Smooth muscle cell of the brain vasculature (primary cell): Measurements from ENCODE around the gene RHBDF2.

ENCODE experiments used
- DNase-seq: peaks from one replicate; pipeline ENCODE4 v3.0.0-alpha.2; 2012; ENCODE audit warnings: low read depth, low spot score

Gene RHBDF2

DNA sequence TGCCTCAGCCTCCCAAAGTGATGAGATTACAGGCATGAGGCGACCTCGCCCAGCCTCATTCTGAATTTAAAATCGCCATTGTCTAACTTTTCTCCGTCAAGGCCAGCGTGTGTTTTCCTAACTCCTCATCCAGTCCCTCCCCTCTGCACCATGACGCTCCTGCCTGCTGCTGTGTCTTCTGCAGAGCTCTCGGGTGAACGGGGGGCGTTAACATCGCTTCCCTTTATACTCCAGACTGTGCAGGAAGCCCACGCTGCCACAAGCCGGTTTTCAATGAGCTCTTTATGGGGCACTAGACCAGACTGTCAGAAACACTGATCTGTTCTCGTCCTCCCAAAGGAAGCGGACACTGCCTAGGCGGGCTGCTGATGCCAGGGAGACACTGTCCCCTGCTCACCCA is 20.6 kb downstream of the RHBDF2 start:
- no peak for DNase-seq

DNA sequence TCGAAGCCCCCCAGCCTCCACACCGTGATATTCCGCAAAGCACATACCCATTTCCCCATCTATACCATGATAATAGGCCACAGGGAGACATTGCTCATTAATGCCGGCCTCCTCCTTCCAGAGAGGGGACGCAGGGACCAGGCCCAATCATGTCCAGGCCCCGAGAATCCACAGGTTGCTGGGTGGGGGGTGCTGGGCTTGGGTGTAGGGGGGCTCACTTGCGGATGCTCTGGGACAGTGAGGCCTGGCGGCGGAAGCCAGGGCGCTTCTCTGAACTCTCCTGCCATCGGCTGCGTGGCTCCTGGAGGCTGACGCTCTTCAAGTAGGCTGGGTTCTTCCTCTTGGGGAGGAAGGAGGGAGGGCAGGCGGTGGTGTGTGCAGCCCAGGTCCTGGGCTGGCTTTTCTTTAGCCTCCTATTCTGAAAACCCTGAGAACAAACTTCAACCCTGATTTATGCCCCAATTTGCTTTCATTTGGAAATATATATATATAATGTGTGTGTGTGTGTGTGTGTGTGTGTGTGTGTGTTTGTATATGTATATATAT is 21.6 kb downstream of the RHBDF2 start:
- no peak for DNase-seq

DNA sequence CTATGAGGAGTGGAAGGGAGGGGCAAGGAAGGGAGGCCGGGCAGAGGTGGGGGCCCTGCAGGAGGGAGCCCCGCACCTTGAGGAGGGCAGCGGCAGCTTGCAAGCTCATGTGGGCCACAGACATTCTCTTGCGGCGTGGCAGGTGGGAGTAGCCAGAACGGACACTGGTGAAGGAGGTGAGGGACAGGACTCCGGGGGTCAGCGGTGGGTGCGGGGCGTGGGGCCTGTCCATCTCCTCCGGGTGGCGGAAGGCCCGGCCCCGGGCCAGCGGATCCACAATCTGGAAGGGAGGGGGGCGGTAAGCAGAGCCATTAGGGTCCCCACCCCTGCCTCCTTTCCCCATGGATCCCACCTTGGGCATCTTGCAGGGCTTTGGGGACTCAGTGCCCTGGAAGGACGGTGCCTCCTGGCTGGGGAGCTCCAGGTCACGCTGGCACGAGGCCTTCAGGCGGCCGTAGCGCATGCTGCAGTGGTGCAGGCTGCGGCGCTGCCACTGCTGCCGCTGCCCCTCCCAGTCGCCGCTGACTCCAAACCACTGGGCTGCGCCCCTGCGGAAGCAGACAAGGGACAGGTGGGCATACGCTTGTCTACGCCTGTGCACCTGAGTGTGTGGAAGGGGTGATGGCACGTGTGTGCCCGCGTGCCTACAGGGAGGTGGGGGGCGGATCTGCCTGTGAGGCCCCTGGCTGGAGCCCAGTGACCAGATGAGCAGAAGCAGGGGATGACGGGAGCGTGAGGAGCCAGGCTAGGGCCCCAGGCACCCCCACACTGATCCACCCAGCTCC is 22.3 kb downstream of the RHBDF2 start:
- DNase-seq: no peak

DNA sequence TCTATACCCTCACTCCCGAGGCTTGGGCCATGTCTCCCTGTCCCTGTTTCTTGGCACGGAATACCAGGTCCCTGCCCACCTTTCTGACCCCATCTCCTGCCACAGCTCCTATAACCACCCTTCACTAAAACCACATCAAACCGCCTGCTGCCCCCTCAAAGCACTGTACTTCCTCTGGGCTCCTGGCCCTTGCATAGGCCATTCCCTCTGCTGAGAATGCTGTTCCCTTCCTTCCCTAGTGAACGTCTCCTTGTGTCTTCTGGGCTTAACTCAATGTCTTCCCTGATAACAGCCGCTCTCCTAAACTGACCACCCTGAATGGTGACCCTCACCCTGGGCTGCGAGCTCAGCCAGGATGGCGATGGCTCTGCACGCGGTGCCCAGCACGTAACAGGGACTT is 23.1 kb downstream of the RHBDF2 start:
- no peak for DNase-seq

DNA sequence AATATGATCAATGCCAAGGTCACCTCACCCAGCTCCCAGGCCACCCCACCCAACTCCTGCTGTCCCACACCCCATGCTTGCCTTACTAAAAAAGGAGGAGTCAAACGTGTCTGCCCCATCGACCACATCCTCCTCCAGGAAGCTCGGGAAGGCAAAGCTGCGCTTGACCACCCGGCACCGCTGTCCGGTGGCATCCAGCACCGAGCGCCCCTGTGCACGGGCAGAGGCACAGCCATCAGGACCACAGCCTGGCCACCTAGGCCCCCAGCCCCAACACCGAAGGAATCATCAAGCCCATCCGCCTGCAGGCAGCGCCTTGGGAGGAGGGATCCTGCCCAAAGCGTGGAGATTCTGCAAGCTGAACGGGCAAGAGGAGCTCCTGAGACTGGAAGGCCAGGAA is 23.6 kb downstream of the RHBDF2 start:
- no peak for DNase-seq

DNA sequence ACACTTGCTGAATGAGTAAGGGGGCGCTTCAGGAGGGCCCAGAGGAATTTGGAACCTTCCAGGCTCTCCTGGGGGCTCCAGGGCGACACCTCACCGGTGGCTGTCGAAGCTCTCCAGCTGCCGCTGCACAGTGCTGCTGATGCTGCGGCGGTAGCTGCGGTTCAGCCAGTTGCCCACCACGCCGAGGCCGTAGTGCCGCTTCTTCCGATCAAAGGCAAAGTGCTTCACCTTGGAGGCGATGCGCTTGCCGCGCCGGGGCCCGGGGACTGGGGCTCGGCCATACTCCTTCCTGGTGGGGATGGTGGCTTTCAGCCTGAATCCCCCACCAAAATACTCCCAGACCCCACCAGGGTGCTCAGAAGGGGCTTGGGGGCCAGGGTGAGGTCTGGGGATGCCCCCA is 24.5 kb downstream of the RHBDF2 start:
- no peak for DNase-seq

DNA sequence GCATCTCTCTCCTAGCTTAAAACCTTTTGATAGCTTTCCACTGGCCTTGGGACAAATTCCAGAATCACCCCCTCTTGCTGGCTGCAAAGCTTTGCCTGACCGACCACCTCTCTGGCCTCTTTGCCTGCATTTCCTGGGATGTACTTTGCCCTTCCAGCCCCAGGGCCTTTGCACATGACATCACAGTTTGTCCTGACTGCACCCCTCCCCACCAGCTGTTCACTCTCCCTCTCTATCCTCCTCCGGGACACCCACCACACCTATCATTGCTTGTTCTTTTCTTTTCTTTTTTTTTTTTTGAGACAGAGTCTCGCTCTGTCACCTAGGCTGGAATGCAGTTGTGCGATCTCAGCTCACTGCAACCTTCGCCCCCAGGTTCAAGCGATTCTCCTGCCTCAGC is 25.9 kb downstream of the RHBDF2 start:
- DNase-seq: no peak

DNA sequence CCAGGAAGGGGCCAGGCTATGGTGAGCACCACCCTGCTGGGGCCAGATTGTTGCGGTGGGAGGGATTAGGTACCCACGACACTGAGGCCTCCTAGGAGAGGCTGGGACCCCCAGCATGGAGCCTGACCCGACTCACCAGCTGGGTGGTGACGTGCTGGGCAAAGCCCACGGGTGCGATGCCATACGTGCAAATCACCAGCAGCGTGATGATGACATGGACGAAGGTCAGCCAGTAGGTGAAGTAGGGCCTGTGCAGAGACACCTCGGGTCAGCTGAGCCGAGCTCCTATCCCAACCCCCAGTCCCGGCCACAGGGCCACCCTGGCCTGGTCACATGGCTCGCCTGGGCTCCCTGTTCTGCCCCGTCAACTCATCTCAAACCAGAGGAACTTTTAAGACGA is 26.3 kb downstream of the RHBDF2 start:
- DNase-seq: no peak

DNA sequence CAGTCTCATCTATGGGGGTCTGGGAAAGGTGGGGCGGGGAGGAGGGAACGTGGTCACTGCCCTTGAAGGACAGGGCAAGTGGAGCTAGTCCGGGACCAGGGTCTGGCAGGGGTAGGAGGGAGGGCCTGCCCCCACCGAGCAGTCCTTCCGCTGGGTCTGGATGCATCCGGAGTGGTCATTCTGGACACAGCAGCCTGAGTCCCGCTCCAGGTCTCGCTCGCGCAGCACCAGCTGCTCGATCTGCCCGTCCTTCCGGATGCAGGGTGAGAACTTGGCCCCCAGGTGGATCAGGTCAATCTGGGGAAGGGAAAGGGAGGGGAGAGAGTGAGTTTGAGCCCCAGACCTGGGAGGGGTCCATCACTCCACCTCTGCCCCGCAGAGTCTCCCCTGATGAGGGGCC is 27.0 kb downstream of the RHBDF2 start:
- DNase-seq: no peak

DNA sequence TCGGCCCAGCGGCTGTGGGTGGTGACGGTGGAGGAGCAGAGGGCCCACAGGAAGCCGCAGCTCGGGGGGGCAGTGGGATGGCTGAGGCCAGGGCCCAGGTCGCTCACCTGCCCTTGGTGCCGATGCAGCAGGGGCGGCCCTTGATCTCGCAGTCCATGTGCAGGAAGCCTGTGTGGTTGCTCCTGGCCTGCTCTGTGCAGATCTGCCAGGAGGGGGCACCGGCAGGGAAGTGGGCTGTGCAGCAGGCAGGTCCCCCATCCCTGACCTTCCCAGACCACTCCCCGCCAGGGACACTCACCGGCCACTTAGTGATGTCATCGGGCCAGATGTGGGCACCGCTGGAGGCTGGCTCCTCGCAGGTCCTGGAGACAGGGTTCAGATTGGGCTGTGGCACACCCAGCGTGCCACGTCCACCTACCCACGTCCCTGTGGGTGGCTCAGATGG is 27.7 kb downstream of the RHBDF2 start:
- DNase-seq: no peak

DNA sequence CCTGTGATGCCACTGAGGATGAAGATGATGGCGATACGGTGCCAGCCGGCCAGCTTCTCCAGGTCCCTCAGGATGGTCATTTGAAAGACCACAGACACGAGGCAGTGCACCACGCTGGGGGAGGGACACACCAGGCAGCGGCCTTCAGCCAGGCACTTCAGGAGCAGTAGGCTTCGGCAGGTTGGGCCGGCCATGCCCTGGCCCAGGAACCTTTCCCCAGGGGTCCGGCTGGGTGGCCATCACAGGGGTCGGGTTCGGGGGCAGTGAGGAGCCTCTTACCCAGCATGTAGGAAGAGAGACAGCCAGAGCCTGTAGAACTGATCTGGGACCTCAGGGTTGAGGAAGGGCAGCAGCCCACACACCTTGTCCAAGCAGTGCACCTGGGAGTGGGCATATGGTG is 28.5 kb downstream of the RHBDF2 start:
- no peak for DNase-seq

DNA sequence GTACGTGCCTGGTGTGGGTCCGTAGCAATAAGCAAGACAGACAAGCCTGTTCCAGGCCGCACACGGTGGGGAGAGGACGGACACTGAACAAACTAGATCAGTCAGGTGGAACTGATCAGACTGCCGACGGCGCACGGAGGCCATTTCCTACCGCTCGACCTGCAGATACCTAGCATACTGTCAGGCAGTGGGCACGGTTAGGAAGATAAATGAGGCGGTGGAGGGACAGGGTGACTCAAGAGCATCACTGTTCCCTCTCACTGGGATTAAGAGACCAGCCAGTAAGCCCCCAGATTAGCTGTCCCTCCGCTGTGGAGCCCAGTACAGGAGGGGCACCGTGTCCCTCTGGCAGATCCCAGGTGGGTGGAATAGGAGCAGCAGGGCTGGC is 29.0 kb downstream of the RHBDF2 start:
- no peak for DNase-seq

DNA sequence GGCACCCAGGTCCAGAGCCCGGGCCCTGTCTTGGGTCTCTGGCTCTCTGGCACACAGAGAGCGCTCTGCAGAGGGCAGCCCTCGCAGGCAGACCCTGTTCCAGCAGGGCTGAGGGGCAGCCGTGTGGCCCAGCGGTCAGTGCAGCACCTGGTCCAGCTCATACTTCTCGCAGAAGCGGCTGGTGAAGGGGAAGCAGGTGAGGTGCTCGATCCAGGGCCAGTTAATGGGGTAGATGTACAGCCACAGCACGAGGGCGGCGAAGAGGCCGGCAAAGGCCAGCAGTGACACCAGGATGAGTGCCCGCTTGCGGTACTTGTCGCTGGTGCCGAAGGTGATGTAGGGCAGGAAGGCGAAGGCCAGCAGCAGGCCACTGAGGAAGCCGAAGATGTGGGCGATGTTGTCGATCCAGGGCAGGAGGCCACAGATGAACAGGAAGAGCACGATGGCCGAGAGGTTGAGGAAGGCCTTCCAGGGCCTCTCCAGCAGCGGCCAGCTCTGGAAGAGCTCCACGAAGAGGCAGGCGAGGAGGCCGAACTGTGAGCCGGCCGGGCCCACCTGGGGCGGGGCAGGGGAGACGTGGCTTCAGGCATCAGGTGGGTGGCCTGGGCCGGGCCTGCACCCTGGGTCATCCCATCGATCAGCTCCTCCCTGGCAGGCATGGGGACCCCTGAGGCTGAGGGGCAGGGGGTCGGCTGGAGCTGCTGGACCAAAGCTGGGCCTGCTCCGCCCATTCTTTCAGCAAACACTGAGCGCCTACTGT is 29.5 kb downstream of the RHBDF2 start:
- DNase-seq: no peak

DNA sequence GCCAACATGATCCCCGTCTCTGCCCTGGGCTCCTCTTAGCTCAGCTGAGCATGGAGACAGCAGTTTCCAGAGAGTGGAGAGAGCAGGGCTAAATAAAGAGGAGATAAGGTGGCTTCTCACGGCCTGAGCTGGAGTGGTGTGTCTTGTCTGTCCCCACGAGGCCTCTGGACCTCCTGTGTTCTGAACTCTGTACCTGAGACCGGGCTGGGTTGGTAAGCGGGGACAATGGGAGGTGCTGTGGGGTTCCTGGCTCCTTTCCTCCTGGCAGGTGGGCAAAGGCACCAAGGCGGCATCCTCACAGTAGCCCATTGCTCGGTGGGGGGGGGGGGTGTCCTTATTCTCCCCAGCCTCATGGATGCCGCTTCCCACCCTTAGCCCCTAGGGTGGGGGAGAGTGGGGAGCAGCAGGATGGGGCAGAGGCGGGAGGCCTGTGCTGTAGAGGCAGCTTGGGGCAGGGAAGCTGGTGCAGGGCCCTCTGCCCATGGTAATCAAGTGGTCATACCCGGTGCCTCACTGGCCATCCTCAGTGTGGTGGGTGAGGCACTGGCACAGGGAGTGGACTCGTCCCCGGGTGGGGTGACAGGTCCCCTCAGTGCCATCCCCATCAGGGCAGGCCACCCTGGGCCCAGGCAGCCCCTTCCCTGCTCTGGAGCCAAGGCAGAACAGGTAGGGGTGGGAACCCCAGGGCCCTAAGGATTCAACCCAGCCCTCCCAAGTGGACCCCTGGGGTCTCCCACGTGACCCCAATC is 31.1 kb downstream of the RHBDF2 start:
- no peak for DNase-seq

DNA sequence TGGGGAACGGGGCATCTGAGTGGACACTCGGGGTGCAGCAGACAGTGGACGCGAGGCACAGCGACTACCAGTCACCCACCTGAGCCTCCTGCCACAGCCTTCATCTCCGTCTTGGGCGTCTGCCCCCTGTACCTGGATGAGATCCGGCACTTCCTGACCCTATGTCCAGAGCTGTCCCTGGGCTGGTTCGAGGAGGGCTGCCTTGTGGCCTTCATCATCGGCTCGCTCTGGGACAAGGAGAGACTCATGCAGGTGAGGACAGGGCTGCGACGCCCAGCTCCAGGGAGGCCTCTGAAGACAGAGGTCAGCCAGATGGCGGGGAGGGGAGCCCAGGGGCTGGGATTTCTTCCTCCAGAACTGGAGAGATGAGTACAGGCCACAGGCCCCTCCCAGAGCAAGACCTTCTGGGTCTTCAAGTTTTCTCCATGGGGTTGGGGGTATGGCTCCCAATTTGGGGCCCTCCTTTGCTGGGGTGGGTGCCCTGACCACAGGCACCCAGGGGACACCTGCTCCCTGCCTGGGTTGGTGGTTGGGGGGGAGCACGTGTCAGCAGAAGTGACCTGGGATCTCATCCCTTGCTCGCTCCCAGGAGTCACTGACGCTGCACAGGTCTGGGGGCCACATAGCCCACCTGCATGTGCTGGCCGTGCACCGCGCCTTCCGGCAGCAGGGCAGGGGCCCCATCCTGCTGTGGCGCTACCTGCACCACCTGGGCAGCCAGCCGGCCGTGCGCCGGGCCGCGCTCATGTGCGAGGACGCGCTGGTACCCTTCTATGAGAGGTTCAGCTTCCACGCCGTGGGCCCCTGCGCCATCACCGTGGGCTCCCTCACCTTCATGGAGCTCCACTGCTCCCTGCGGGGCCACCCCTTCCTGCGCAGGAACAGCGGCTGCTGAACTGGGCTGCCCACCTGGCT is 31.9 kb downstream of the RHBDF2 start:
- no peak for DNase-seq

DNA sequence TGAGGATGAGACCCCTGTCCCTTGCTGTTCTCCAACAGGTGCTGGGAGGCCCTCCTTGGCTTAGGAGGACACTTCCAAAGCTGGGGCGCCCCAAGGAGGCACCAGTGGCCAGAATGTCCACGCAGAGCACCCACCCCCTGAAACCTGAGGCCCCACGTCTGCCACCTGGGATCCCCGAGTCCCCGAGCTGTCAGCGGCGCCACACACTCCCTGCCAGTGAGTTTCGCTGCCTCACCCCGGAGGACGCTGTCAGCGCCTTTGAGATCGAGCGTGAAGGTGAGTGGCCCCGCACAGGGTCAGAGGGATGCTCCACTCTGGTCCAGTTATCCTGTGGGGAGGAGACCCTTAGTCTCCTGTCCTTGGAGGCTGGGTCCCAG is 32.6 kb downstream of the RHBDF2 start:
- no peak for DNase-seq

DNA sequence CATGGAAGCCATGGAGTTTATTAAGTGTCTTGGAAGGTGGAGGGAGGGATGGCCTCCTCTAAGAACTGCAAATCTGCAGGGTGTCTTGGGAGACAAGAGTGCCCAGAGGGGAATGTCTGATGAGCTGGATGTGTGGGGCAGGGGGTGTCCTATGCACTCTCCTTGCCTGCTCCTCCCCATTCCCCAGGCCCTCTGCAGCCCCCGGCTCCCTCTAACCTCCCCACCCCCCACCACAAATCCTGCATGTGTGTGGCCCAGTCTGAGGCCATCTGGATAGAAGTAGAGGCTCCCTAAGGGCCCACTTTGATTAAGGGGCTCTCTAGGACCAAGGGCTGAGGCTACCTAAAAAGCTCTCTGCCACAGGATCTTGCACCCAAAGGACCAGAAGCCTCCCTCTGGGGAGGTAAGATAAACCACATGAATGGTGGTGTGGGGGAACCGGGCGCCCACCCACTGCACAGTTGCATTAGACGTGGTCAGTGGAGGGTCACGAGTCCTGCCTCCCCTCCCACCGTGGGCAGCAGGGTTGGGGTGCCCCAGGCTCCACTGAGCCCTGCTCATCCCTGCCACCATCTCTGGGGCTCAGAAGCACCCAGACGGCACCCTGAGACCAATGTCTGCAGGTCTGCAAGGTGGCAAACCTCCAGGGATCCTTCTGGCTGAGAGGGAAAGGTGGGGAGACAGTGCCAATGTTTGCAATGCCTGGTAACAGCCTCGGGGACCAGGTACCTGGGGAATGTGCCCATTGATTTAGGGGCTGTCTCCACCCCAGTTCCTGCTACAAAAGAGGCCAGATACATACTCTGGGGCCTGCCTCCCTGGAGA is 33.2 kb downstream of the RHBDF2 start:
- no peak for DNase-seq

DNA sequence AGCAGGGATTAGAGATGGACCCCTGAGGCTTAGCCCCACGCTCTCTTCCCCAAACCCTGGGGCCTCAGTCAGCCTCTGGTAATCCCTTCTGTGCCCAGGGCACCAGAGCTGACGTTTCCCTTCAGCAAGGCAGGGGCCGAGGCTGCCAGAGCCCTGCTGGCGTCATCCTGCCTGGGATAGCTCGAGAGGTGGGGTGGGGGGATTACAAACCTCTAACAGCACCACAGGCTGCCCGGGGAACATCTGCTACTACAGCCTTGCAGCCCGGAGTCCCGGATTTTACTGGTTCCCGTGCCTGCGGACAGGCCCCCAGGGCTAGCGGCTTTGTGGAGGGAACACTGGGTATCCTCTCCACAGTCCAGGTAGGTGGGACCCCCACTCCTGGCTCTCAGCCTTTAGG is 33.9 kb downstream of the RHBDF2 start, which contains the start of gene AANAT:
Gene AANAT (plus strand): TSS at position 238 of the 400 bp plus-strand sequence. CDS start 1,144 bp downstream, outside the sequence.
- DNase-seq: no peak

DNA sequence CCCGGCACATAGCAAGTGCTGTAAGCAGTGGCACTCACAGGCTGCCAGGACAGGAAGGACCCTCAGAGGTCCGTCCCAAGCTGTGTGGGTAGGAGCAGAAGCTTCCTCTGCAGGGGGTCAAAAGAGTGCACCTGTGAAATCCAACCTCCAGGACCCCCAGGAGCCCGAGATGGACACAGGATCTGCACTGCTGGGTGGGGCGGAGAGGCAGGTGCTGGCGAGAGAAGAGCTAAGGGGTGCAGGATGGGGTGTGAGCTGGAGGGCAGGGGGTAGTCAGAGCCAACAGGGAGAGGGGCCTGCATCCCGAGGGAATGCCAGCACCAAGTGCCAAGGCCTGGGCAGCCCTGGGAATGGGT is 34.5 kb downstream of the RHBDF2 start:
- DNase-seq: no peak

DNA sequence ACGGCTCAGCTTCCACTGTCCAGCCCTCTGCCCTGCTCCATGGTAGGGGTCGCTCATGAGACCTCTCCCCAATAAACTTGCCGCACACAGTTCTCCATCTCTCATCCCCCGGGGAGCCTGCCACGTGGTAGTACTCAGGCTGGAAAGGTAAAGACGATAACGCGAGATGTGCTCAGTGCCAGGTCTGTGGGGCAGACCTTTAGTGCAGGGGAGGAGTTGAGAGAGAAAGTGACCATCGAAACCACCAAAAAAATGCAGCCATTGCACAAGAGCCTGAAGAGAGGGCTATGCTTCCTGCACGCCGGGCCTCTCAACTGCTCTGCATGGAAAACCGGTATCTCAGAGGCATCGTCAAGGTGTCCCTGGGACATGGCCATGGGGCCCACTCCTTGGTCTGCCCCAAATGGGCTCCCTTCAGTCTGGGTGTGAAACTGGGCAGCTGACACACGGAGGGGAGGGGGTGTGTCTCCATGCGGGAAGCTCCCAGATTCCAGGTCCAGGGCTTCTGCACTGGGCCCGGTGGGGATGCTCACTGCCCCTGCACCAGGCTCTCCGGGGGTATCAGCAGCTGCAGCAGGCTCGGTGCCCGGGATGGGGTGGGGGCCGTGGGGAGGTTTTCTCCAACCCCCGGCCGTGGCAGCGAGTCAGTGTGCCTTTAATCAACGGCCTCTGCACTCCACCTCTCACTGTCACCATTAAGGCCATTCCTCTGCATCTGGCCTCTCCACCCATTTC is 38.5 kb downstream of the RHBDF2 start:
- DNase-seq: no peak
